Mesendoderm (in vitro differentiated cells): ENCODE data around the gene IFNA7. TPM values are rescaled to one million over a fixed set of nuclear protein-coding genes. Genes with fewer than 3 reads are reported as not detected.

Experiments used
- DNase-seq: peaks from one replicate; pipeline ENCODE4 v3.0.0; 2013
- H2AK5ac ChIP-seq: 2 replicates; pipeline ENCODE4 v1.6.1; 2013; ENCODE audit warnings: low read length, inconsistent platforms
- H2BK120ac ChIP-seq: 2 replicates; pipeline ENCODE4 v1.6.1; 2013; ENCODE audit warnings: low read depth, mild to moderate bottlenecking, low read length, moderate library complexity, mixed read lengths
- H2BK15ac ChIP-seq: replicated peaks from 2 replicates; pipeline ENCODE4 v1.6.1; 2013; ENCODE audit warnings: low read depth, mild to moderate bottlenecking, moderate library complexity
- H2BK5ac ChIP-seq: 2 replicates; pipeline ENCODE4 v1.6.1; 2013; ENCODE audit warnings: low read length, inconsistent platforms
- H3K18ac ChIP-seq: 2 replicates; pipeline ENCODE4 v1.6.1; 2013; ENCODE audit warnings: mild to moderate bottlenecking, low read length, mixed read lengths
- H3K23ac ChIP-seq: one replicate; pipeline ENCODE4 v1.6.1; 2013; ENCODE audit warnings: low read length
- H3K27ac ChIP-seq: 2 replicates; pipeline ENCODE4 v1.5.1; 2013; ENCODE audit warnings: low read depth, mild to moderate bottlenecking, inconsistent platforms, low read length, moderate library complexity
- H3K27me3 ChIP-seq: 2 replicates; pipeline ENCODE4 v1.6.1; 2013; ENCODE audit warnings: low read length, control low read depth, mild to moderate bottlenecking, inconsistent platforms; ENCODE audit not compliant: insufficient read depth, poor library complexity
- H3K36me3 ChIP-seq: 2 replicates; pipeline ENCODE4 v1.6.1; 2013; ENCODE audit warnings: low read length, inconsistent platforms; ENCODE audit not compliant: control insufficient read depth, insufficient read depth
- H3K4ac ChIP-seq: one replicate; pipeline ENCODE4 v1.6.1; 2013; ENCODE audit warnings: low read depth, mild to moderate bottlenecking, low read length, moderate library complexity
- H3K4me1 ChIP-seq: 2 replicates; pipeline ENCODE4 v1.6.1; 2013; ENCODE audit warnings: low read depth, low read length, inconsistent platforms; ENCODE audit not compliant: control insufficient read depth
- H3K4me2 ChIP-seq: 2 replicates; pipeline ENCODE4 v1.6.1; 2013; ENCODE audit warnings: low read length
- H3K4me3 ChIP-seq: 2 replicates; pipeline ENCODE4 v1.5.1; 2013; ENCODE audit warnings: mild to moderate bottlenecking, low read length
- H3K56ac ChIP-seq: one replicate; pipeline ENCODE4 v1.6.1; 2013; ENCODE audit warnings: low read length
- H3K79me1 ChIP-seq: 2 replicates; pipeline ENCODE4 v1.6.1; 2013; ENCODE audit warnings: low read length, inconsistent platforms
- H3K79me2 ChIP-seq: 2 replicates; pipeline ENCODE4 v1.6.1; 2013; ENCODE audit warnings: mild to moderate bottlenecking, low read length; ENCODE audit not compliant: control insufficient read depth, insufficient read depth
- H3K9ac ChIP-seq: 2 replicates; pipeline ENCODE4 v1.6.1; 2013; ENCODE audit warnings: low read length, inconsistent platforms
- H4K5ac ChIP-seq: one replicate; pipeline ENCODE4 v1.6.1; 2013; ENCODE audit warnings: low read length
- H4K8ac ChIP-seq: one replicate; pipeline ENCODE4 v1.6.1; 2013; ENCODE audit warnings: low read depth, mild to moderate bottlenecking, control low read depth, low read length, moderate library complexity
- WGBS: extraction: QIAGEN DNeasy Blood & Tissue Kit; methylation state at CpG from one replicate; pipeline ENCODE4 v1.1.7; 2013; ENCODE audit warnings: low lambda C conversion rate, missing lambda C conversion rate; ENCODE audit not compliant: insufficient coverage; ENCODE audit errors: extremely low coverage; 5-methylcytosine and 5-hydroxymethylcytosine counted together
- small RNA-seq: library from polyadenylated mRNA; stranded (forward); fragments of <200 nt; extraction: miRNeasy Mini kit (QIAGEN cat#:217004); gene quantifications from one replicate; pipeline ENCODE3, GENCODE V24; 2013; ENCODE audit not compliant: insufficient read depth

The IFNA7 gene

GRCh38 chr9:21153336-21154017 is 48.5 kb downstream of the IFNA7 start:
- Histone ChIP-seq H2BK120ac (no peak overlapping the region), H3K4me2 (no peak overlapping the region), H3K27ac (no peak overlapping the region), H3K4ac (no peak overlapping the region), H3K4me1 (no peaks in the 10 kb centered on the region), H3K27me3 (no peaks in the 10 kb centered on the region), H3K56ac (no peak overlapping the region), H2BK15ac (no peak overlapping the region), H4K8ac (no peak overlapping the region), H3K4me3 (no peak overlapping the region), H3K18ac (no peak overlapping the region), H3K23ac (no peak overlapping the region), H3K79me2 (no peaks in the 10 kb centered on the region), H3K36me3 (no peaks in the 10 kb centered on the region), H3K9ac (no peak overlapping the region), H2AK5ac (no peak overlapping the region), H4K5ac (no peak overlapping the region), H3K79me1 (no peaks in the 10 kb centered on the region), H2BK5ac (no peak overlapping the region)
- no CpG with 5 or more reads among the region's 3 CpGs for WGBS
- peak; percentile 60 for DNase-seq

Small RNA genes lying within 50 kb of the gene (small RNA-seq; reads per million reads assigned to genes)
- gene RF00019 = not detected
